ENCODE measurements around the gene SFMBT2. TPM values are rescaled to one million over a fixed set of nuclear protein-coding genes. Genes with fewer than 3 reads are reported as not detected.
"Not testable (repeated sequence)": the region's sequence is repeated elsewhere in the genome, so short reads cannot be mapped to it uniquely, and the experiment has no call there.

Gene SFMBT2
- polyA plus RNA-seq, 1 donor, result 6.3 TPM

DNA sequence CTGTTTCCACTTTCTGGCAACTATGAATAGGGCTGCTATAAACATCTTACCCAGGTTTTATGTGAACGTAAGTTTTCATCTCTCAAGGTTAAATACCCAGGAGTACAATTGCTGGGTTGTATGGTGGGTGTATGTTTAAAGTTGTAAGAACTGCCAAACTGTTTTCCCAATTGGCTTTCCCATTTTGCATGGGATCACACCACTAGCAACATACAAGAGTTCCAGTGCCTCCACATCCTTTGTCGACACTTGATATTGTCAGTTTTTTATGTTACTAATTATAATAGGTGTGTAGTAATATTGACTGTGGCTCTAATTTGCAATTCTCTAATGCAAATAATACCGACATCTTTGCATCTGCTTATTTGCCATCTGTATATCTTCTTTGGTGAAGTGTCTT lies 82.9 kb downstream of the SFMBT2 start:
- no peak for DNase-seq (ENCODE audit: low read depth)

DNA sequence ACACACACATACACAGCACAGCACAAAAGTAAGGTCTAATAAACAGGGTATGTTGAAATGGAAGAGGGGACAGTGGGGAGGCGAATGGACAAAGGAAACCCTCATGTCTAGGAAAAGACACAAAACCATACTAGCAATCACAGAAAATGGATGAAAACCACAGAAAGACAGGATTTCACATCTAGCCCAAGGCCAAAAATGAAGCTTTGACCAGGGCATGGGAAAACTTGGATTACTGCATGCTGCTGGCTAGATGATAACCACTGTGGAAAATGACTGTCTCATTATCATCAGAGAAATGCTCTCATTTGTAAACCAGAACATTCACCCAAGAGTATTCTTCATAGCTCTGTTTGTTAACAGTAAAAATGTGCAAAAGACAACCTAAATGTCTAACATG lies 88.2 kb downstream of the SFMBT2 start:
- DNase-seq (ENCODE audit: low read depth), result no peak

DNA sequence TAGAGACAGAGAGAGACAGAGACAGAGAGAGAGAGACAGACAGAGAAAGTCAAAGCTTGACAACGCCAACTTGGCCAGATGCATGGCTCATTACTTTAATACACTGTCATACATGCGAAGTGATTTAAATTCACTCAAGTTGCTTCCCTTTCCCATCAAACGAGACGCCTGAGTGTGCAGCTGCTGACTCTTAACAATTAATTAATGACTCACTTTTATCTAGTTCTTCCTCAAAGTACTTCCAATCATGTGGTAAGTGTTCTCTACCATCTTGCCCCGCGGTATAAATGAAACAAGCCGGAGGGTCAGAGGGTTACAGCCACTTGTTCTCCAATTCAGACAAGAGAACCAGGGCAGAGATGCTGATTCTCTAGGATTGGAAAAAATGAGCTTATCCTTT lies 90.8 kb downstream of the SFMBT2 start:
- no peak for DNase-seq (ENCODE audit: low read depth)

DNA sequence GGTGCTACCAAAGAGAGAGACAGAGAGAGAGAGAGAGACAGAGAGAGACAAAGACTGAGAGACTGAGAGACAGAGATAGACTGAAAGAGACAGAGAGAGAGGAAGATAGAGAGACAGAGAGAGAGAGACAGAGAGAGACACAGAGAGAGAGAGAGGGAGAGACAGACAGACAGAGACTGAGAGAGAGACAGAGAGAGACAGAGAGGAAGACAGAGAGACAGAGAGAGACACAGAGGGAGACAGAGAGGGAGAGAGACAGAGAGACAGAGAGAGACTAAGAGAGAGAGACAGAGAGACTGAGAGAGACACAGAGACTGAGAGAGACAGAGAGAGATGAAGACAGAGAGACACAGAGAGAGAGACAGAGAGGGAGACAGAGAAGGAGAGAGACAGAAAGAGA lies 91.2 kb downstream of the SFMBT2 start:
- no peak for DNase-seq (ENCODE audit: low read depth)

DNA sequence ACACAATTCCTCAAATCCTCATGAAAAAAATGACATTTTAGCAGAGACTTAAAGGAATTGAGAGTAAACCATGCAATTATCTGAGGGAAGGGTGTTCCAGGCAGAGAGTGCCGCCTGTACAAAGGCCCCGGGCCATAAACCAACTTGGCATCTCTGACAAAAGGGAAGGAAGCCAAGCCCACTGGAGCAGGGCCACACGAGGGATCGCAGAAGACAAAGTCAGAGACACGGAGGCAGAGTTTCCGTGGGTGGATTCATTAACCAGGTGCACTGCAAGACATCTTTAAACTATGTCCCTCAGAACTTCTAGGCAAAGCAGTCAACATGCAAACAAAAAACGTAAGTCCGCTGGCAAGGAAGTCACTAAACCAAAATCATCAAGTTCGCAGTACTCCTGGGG lies 92.0 kb downstream of the SFMBT2 start:
- DNase-seq (ENCODE audit: low read depth), result no peak

DNA sequence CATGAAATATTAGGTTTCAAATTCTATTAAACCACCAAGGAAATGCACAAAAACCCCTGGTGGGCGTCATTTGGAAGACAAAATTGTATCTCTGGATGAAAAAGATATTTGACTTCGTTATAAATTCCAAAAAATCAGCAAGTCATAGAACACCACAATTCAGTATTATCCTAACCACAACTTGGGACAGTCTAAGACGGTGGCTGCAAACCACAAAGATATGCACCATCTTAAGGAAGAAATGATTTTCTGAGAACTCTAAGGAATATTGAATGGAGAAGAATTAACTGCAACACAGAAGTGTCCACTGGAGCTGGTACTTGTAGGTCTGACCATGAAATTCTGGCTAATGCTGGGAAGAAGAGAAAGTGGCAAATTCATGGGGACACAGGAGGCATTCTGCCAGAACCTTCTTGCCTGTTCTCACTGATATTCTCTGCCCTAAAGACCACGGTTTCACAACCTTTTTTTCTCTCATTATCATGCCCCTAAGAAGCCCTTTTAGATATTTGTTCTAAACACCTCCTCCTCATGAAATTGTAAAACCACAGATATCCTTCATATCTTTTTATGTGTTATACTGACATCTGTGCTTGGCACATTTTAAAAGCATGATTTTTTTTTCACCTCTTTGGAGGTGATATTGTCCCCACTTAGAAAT lies 92.9 kb downstream of the SFMBT2 start:
- DNase-seq (ENCODE audit: low read depth), result no peak

DNA sequence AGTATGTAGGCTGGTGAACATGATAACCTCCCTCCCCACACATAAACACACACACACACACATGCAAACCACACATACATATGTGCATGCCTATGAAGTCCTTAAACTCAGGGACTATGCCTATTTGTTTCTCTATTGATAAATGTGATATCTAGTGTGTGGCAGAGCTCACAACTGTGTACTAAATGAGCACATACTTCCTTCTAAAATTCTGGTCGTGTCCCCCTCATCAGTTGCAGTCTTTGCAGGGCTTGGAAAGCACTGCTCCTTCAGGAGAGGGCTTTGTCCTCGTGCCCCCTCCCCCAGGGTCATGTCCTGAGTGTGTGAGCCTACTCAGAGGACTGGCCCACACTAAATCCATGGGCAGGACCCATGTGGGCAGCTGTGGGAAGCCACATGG lies 94.0 kb downstream of the SFMBT2 start:
- no peak for DNase-seq (ENCODE audit: low read depth)

DNA sequence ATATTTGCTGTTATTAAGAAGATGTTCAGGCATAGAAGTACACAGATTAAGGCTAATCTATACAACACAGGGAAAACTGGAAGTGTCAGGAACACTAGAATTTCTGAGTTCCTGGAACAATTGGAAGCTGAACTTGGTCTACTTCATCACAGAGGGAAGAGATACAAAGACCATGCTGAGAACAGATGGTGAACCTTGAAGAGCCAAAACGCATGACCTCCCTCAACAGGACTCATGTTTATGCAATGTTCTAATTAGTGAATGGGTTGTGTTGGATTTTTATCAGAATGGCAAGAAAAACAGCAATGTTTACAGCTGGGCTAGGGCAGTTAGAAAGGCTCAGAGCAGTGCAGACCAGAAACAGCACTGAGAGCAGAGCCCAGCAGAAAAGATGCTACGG lies 94.9 kb downstream of the SFMBT2 start:
- DNase-seq (ENCODE audit: low read depth), result no peak

DNA sequence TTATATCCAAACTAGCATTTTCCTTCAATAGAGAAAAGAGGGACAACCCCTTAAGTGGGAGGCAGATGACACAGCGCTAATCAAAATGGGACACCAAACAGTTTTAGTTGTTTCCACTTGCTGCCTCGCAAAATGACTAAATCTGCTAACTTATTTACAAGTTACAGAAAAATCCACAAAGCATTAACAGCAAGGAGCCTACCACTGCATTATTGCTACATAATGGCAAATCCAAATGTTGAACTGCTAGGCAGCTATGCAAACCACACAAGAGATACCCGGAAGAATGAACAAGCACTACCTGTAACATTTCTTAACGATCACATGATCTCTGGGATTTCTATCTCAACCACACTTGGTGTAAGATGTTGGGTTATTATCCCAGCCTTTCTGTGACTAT lies 96.7 kb downstream of the SFMBT2 start:
- DNase-seq (ENCODE audit: low read depth), result no peak

DNA sequence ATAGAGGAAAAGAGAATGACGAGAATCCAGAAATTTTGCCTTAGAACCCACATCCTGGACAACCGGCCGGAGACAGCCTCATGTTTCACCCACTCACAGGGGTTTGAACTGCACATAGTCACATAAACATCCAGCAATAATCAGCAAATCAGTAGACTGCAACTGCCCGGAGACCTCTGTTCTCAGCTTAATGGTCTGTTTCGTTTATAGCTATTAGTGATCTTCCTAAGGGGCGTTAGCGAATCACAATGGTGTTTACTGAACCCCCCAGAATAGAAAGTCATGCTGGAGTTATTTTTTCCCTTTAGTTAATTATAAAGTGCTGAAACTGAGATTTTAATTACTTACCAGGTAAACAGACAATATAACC lies 98.4 kb downstream of the SFMBT2 start:
- DNase-seq (ENCODE audit: low read depth), result no peak

DNA sequence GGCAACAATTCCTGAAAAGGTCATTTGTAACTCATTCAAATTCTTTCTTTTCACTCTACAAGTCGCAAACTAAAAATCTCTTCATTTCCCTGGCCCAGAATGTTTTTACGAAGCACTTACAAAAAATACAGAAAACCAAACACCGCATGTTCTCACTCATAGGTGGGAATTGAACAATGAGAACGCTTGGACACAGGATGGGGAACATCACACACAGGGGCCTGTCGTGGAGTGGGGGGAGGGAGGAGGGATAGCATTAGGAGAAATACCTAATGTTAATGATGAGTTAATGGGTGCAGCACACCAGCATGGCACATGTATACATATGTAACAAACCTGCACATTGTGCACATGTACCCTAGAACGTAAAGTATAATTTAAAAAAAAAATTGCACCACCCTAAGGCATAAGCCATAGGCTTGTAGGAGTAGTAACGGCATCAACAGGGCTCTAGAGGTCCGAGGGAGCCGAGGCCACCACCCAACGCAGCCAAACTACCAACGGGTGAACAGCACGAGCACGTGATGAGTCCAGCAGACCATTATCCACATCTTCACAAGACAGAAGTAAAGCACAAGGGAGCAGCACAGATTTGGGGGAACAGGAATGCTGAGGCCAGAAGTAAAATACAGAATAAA lies 98.9 kb downstream of the SFMBT2 start:
- DNase-seq (ENCODE audit: low read depth), result not testable (repeated sequence)

DNA sequence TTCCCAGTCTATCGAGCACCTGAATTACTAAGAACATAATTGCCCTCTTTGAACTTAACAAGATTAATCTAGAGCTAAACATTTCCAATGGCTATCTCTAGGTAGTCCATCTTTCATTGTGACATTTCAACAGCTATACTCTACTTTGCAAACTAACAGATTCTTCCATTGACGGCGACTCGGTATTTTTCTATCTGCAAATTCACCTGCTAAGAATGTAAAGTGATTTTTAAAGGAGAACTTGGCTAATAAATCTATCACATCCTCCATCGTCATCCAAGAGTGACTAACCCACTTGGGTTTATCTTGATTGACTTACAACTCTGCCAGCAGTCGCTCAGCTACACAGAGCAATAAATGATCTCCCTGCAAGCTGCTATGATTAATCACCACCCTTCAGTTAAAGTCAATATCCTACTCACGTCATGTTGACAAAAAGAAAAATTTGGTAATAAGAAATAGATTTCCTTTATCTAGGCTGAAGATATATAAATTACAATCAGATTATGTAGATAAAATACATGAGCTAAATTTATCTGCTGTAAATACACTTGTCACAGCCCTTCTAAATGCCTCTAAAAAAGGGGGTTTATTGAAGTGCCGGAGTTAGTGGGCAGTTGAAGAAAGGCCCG lies 99.5 kb downstream of the SFMBT2 start:
- no peak for DNase-seq (ENCODE audit: low read depth)

DNA sequence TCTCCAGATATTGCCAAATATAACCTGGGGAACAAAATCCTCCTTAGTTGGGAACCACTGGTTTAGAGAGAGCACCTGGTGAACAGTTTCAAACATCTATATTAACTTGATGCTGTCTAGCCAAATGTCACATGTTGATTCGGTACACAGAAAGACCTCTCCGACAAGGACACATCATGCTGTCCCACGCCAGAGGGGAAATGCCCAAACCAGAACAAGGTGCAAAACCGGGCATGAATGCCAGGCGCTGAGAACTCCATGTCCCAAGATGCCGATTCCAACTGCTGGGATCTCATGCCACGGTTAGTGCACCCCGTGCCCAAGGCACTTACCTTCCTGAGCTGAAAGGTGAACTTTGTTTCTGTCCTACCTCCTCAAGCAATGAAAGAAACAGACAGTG lies 100.8 kb downstream of the SFMBT2 start:
- no peak for DNase-seq (ENCODE audit: low read depth)

DNA sequence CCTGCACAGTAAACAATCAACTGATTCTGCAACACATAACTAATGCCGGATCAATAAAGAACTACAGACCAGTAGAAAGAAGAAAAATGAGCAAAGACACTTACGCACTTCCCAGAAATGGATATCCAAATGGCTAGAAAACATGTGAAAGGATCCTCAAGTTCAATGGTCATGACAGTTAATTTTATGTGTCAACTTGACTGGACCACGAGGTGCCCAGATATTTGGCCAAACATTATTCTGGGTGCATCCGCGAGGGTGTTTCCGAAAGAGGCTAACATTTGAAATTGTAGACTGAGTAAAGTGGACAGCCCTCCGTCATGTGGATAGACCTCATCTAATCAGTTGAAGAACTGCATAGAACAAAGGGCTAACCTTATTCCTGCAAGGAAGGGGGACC lies 102.0 kb downstream of the SFMBT2 start:
- DNase-seq (ENCODE audit: low read depth), result no peak

DNA sequence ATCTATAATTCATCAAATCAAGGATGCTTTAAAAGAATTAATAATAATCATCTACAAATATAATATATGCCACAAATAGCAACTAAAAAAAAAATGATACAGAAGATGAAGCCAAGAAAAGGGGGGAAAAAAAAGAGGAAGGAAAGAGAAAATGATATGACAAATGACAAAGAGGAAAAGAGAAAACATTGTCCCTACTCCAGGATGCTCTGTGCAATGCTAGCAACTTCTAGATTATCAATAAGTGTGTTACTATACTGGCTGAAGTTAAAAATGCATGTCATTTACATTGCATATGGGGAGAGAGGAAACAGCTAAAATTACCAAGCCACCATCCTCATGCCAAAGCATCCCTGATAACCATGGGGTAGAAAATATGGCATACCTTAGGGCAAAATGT lies 104.2 kb downstream of the SFMBT2 start:
- DNase-seq (ENCODE audit: low read depth), result no peak

DNA sequence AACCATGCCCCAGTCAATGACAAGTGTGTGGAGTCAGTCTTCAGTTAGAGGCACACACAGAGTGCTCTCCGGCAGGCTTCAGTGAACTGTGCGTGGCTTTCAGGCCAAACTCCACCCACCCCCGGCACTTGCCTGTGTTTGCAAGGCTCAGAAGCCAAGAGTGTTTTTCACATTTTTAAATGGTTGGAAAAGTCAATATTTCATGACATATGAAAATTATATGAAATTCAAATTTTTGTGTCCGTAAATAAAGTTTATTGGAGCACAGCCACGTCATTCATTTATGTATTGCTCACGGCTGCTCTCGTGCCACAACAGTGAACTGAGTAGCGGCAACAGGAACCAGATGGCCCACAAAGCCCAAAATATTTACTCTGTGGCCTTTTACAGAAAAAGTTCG lies 104.7 kb downstream of the SFMBT2 start:
- DNase-seq (ENCODE audit: low read depth), result no peak

DNA sequence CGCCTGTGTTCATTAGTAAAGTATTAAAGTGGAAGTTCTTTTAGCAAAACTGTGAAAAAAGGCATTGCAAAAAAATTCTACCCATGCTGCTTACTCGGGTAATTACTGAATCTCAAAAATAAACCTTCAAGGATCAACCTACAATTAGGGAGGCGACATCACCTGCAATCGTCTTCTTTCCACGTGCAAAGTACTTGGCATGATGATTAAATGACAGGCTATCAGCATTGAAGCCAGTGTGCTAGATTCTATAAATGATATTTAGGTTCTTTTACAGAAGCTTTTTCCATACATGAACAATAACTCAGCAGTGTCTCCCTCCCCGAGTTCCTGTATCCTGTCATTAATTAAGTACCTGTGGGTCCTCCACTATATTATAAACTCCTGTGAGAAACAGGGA lies 105.8 kb downstream of the SFMBT2 start:
- DNase-seq (ENCODE audit: low read depth), result no peak

DNA sequence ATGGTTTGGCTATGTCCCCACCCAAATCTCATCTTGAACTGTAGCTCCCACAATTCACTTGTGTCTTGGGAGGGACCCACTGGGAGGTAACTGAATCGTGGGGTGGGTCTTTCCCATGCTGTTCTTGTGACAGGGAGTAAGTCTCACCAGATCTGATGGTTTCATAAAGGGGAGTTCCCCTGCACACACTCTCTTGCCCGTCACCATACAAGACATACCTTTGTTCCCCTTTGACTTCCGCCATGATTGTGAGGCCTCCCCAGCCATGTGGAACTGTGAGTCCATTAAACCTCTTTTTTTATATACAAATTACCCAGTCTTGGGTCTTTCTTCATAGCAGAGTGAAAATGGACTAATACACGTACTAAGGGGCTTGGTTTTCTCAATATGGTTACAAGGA lies 106.7 kb downstream of the SFMBT2 start:
- DNase-seq (ENCODE audit: low read depth), result no peak

DNA sequence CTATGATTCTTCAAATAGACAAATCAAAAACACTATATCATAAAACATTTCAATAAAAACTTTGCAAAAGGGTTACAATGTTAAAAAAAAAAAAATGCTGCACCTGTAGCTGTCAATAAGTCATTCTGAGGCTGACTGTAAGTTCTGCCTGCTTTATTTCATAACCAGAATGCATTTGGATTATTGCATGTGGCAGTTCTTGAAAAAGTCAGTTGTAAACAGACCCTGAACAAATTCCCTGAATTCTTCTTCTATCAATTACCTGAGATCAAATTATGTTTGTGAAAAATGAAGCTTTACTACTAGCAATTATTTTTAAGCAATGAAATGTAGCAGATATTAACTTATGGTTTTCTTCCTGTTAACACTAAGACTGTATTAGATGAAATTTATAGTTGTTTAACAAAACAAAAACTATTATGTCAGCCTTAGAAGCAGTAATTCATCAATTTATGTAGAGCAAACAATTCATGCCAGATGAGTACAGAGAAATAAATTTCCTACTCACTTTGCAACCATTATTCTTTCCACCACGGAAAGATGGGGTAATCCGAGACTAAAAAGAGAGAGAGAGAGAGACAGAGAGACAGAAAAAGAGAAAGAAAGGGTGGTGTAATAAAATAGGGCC lies 107.8 kb downstream of the SFMBT2 start:
- DNase-seq (ENCODE audit: low read depth), result no peak

DNA sequence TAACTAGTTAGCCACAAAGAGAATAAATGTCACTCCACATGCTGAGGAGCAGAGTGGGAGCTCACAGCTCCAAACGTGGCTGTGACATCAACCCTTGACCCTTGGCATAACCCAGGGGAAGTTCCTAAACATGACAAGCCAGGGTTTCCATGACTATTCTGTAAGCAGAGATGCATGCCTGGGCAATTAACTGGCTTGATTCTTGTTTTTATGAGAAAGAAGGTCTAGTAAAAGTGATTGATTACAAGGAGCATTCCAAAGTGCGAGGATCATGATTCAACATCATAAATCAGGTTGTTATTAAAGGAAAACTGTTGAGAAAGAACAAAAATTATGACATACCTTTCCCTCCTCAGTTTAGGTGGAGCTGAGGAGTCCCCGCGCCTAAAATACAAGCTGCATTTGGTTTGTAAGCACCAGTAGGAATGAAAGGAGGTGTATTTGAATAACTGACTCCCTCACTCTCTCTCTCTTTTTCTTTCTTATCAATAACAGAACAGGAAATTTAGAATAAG lies 108.4 kb downstream of the SFMBT2 start:
- no peak for DNase-seq (ENCODE audit: low read depth)

DNA sequence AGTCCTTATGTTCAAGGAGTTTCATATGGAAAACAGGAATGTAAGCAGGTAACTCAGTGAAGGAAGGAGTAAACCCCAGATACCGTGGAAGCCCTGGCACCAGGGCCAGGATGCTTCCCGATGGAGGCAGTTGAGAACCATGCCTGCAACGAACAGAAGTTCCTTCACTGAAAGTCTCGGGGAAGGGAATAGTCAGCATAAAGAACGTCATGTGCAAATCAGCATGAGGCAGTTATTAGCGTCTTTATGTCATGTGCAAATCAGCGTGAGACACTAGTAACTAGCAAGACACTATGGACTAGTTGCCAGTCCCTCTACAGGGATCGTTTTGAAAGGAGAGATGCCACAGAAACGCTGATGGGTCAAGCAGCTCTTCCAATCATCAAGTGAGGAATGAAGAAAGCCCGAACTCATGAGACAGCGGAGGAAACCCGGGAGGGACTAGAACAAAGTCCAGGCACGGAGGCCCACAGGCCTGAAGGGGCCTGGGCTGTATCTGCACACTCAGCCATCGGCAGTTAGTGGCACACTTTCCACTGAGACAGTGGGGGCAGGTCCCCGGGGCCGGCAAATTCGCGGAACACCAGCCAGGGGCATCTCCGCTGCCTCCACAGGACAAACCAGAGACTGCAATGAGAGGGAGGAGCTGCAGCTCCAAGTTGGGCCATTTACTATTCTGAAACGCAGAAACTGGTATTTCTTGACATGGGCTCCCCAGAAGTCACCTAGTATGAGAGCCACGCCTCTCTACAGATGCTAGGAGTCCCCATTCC lies 109.6 kb downstream of the SFMBT2 start:
- DNase-seq (ENCODE audit: low read depth), result no peak

DNA sequence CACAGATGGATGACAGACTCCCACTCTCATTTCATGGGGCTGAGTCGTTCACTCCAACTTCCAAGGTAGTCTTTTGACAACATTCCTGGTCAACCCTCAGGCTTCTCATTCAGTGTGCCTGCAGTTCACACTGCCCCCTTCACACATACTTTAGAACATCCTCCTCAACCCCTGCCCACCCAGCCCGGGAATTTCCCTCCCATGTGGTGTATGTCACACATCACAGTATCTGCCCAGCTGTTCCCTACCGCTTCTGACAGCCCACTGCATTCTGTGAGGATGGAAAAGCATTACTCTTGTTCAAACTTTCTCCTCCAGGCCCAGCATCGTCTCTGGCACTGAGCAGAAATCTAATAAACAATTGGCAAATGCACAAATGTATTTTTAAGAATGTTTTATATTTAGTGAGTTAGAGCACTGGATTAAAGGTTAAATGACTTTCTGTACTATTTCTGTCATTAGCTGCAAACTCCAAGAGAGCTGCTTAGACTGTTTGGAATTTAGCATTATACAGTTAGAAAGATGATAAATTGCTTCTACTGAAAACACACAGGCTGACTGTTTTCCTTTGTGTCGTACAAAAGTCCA lies 110.4 kb downstream of the SFMBT2 start:
- DNase-seq (ENCODE audit: low read depth), result no peak

Measured in forelimb muscle (tissue), 1 donor.